ENCODE results near the gene PRKG1. TPM values are rescaled to one million over a fixed set of nuclear protein-coding genes. Genes with fewer than 3 reads are reported as not detected.
A peak's percentile ranks its signal among the peaks of the same experiment; 100 is the strongest.
"Not testable (repeated sequence)": the region's sequence is repeated elsewhere in the genome, so short reads cannot be mapped to it uniquely, and the experiment has no call there.

The PRKG1 gene
- total RNA-seq, 2 experiments from 2014 or later = not detected

- DNase-seq = no peak
- intact Hi-C loops (cut with micrococcal nuclease) = no loop called here
- CTCF ChIA-PET = no interaction called here
- no peaks in the 10 kb centered on the region for H3K36me3 Mint-ChIP-seq (ENCODE audit: low read depth)
- H3K27ac Mint-ChIP-seq = no peak overlapping the region
- H3K27me3 Mint-ChIP-seq (ENCODE audit: low read depth) = no peaks in the 10 kb centered on the region
- no peaks in the 10 kb centered on the region for H3K4me1 Mint-ChIP-seq (ENCODE audit: low read depth)
- H3K4me3 Mint-ChIP-seq = no peak overlapping the region
- no peaks in the 10 kb centered on the region for H3K9me3 Mint-ChIP-seq
These were observed 303.0 kb downstream of the PRKG1 start for GRCh38 chr10:51377070-51377931.

GRCh38 chr10:51377932-51378599 is 303.8 kb downstream of the PRKG1 start:
- DNase-seq = no peak
- CTCF ChIA-PET = interaction anchor here (1.3 kb wide), 1 partner anchor 11 kb away, joined by 6 read pairs; no protein-coding TSS in a partner anchor
- H3K4me3 Mint-ChIP-seq = no peak overlapping the region
- no peaks in the 10 kb centered on the region for H3K9me3 Mint-ChIP-seq
- intact Hi-C loops (cut with micrococcal nuclease) = no loop called here
- no peaks in the 10 kb centered on the region for H3K4me1 Mint-ChIP-seq (ENCODE audit: low read depth)
- no peak overlapping the region for H3K27ac Mint-ChIP-seq
- H3K36me3 Mint-ChIP-seq (ENCODE audit: low read depth) = no peaks in the 10 kb centered on the region
- no peaks in the 10 kb centered on the region for H3K27me3 Mint-ChIP-seq (ENCODE audit: low read depth)

- Mint-ChIP-seq H3K9me3 (no peaks in the 10 kb centered on the region), H3K27me3 (ENCODE audit: low read depth) (no peaks in the 10 kb centered on the region), H3K36me3 (ENCODE audit: low read depth) (no peaks in the 10 kb centered on the region), H3K4me3 (no peak overlapping the region), H3K4me1 (ENCODE audit: low read depth) (no peaks in the 10 kb centered on the region), H3K27ac (no peak overlapping the region)
- DNase-seq = no peak
- CTCF ChIA-PET = no interaction called here
- intact Hi-C loops (cut with micrococcal nuclease) = loop anchor here (10.0 kb wide), 1 partner anchor 377 kb away; no protein-coding TSS in a partner anchor
These were observed 307.9 kb downstream of the PRKG1 start for GRCh38 chr10:51382181-51382580.

GRCh38 chr10:51384971-51385370 is 310.7 kb downstream of the PRKG1 start:
- no peak for DNase-seq
- H3K27ac Mint-ChIP-seq = no peak overlapping the region
- CTCF ChIA-PET = no interaction called here
- no peaks in the 10 kb centered on the region for H3K4me1 Mint-ChIP-seq (ENCODE audit: low read depth)
- no peak overlapping the region for H3K4me3 Mint-ChIP-seq
- H3K36me3 Mint-ChIP-seq (ENCODE audit: low read depth) = no peaks in the 10 kb centered on the region
- H3K27me3 Mint-ChIP-seq (ENCODE audit: low read depth) = no peaks in the 10 kb centered on the region
- no peaks in the 10 kb centered on the region for H3K9me3 Mint-ChIP-seq
- intact Hi-C loops (cut with micrococcal nuclease) = loop anchor here (10.0 kb wide), 1 partner anchor 380 kb away; no protein-coding TSS in a partner anchor

DNA sequence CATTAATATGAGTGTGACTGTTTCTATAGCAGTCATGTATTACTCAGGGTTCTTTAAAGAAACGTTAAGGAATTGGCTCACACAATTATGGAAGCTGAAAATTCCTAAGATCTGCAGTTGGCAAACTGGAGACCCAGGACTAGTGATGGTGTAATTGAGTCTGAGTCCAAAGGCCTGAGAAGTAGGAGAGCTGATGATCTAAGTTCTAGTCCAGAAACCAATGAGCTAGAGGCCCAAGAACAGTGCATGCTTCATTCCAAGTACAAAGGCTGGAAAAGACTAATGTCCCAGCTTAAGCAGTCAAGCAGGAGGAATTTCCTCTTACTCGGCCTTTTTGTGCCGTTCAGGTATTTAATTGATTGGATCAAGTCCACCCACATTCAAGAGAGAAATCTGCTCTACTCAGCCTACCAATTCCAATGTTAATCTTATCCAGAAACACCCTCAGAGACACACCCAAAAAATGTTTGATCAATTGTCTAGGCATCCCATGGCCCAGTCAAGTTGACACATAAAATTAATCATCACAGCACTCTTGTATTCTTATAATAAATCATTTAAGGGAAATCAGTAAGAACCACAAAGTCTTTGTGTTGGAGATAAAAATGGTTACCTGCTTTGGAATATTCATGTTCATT is 312.1 kb downstream of the PRKG1 start:
- no peaks in the 10 kb centered on the region for H3K9me3 Mint-ChIP-seq
- DNase-seq = no peak
- no peaks in the 10 kb centered on the region for H3K27me3 Mint-ChIP-seq (ENCODE audit: low read depth)
- no peak overlapping the region for H3K4me3 Mint-ChIP-seq
- no peaks in the 10 kb centered on the region for H3K4me1 Mint-ChIP-seq (ENCODE audit: low read depth)
- H3K27ac Mint-ChIP-seq = no peak overlapping the region
- H3K36me3 Mint-ChIP-seq (ENCODE audit: low read depth) = no peaks in the 10 kb centered on the region
- intact Hi-C loops (cut with micrococcal nuclease) = loop anchor here (10.0 kb wide), 1 partner anchor 382 kb away; no protein-coding TSS in a partner anchor
- CTCF ChIA-PET = no interaction called here

GRCh38 chr10:51389415-51390321 is 315.4 kb downstream of the PRKG1 start:
- H3K27ac Mint-ChIP-seq = no peak overlapping the region
- H3K4me1 Mint-ChIP-seq (ENCODE audit: low read depth) = no peaks in the 10 kb centered on the region
- no peak overlapping the region for H3K4me3 Mint-ChIP-seq
- CTCF ChIA-PET = interaction anchor here (1.0 to 2.1 kb wide), 13 partner anchors 11 to 827 kb away, joined by 3 to 13 read pairs (median 4); no protein-coding TSS in a partner anchor
- H3K27me3 Mint-ChIP-seq (ENCODE audit: low read depth) = peaks cover 3% of the 10 kb centered on the region
- H3K9me3 Mint-ChIP-seq = no peaks in the 10 kb centered on the region
- no peaks in the 10 kb centered on the region for H3K36me3 Mint-ChIP-seq (ENCODE audit: low read depth)
- intact Hi-C loops (cut with micrococcal nuclease) = loop anchor here (1.0 to 10.0 kb wide), 5 partner anchors 385 to 826 kb away; no protein-coding TSS in a partner anchor
- DNase-seq = peak; percentile 65

DNA sequence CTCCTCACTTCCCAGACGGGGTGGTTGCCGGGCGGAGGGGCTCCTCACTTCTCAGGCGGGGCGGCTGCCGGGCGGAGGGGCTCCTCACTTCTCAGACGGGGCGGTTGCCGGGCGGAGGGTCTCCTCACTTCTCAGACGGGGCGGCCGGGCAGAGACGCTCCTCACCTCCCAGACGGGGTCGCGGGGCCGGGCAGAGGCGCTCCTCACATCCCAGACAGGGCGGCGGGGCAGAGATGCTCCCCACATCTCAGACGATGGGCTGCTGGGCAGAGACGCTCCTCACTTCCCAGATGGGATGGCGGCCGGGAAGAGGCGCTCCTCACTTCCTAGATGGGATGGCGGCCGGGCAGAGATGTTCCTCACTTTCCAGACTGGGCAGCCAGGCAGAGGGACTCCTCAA is 318.7 kb downstream of the PRKG1 start:
- intact Hi-C loops (cut with micrococcal nuclease) = loop anchor here (10.0 kb wide), 1 partner anchor 482 kb away; no protein-coding TSS in a partner anchor
- CTCF ChIA-PET; H3K36me3 Mint-ChIP-seq (ENCODE audit: low read depth); H3K27ac Mint-ChIP-seq; H3K4me1 Mint-ChIP-seq (ENCODE audit: low read depth); DNase-seq; H3K4me3 Mint-ChIP-seq; H3K27me3 Mint-ChIP-seq (ENCODE audit: low read depth); H3K9me3 Mint-ChIP-seq: not testable (repeated sequence)

- H3K27me3 Mint-ChIP-seq (ENCODE audit: low read depth) = peaks cover 3% of the 10 kb centered on the region
These were observed 319.8 kb downstream of the PRKG1 start for GRCh38 chr10:51394039-51394438.

GRCh38 chr10:51397244-51397643 is 323.0 kb downstream of the PRKG1 start:
- DNase-seq = no peak
- Mint-ChIP-seq H3K9me3 (no peaks in the 10 kb centered on the region), H3K27me3 (ENCODE audit: low read depth) (peaks cover 3% of the 10 kb centered on the region), H3K36me3 (ENCODE audit: low read depth) (no peaks in the 10 kb centered on the region), H3K27ac (no peak overlapping the region), H3K4me3 (no peak overlapping the region), H3K4me1 (ENCODE audit: low read depth) (no peaks in the 10 kb centered on the region)
- intact Hi-C loops (cut with micrococcal nuclease) = loop anchor here (10.0 kb wide), 1 partner anchor 478 kb away; no protein-coding TSS in a partner anchor
- CTCF ChIA-PET = no interaction called here

More at GRCh38 chr10:51394039-51394438, 319.8 kb downstream of the PRKG1 start:
- Mint-ChIP-seq H3K4me1 (ENCODE audit: low read depth) (no peaks in the 10 kb centered on the region), H3K4me3 (no peak overlapping the region), H3K36me3 (ENCODE audit: low read depth) (no peaks in the 10 kb centered on the region), H3K27ac (no peak overlapping the region), H3K9me3 (no peaks in the 10 kb centered on the region)
- no peak for DNase-seq
- CTCF ChIA-PET = no interaction called here
- intact Hi-C loops (cut with micrococcal nuclease) = loop anchor here (10.0 kb wide), 1 partner anchor 481 kb away; no protein-coding TSS in a partner anchor

DNA sequence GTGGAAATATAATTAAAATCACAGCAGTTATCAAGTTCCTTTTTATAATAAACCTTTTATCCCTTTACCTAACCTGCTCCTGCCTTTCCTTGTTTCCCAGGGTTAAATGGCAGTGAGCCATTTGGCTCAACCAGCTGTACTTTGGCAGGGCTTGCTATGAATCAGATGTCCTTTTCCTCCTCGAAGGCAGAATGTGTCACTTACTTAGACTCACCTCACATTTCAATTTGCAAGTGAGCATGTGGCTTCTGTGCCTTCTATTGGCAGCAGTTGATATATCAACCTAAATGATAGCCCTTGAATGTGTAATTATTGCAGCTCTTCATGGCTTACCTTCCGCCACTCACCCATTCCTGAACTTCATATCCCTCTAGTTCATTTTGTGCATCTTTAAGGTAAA is 323.4 kb downstream of the PRKG1 start:
- Mint-ChIP-seq H3K27ac (no peak overlapping the region), H3K27me3 (ENCODE audit: low read depth) (peaks cover 3% of the 10 kb centered on the region), H3K9me3 (no peaks in the 10 kb centered on the region), H3K4me3 (no peak overlapping the region), H3K4me1 (ENCODE audit: low read depth) (no peaks in the 10 kb centered on the region), H3K36me3 (ENCODE audit: low read depth) (no peaks in the 10 kb centered on the region)
- intact Hi-C loops (cut with micrococcal nuclease) = loop anchor here (10.0 kb wide), 1 partner anchor 477 kb away; no protein-coding TSS in a partner anchor
- DNase-seq = no peak
- CTCF ChIA-PET = no interaction called here

GRCh38 chr10:51399840-51400239 is 325.6 kb downstream of the PRKG1 start:
- intact Hi-C loops (cut with micrococcal nuclease) = loop anchor here (10.0 kb wide), 1 partner anchor 475 kb away; no protein-coding TSS in a partner anchor
- H3K4me3 Mint-ChIP-seq = no peak overlapping the region
- CTCF ChIA-PET = no interaction called here
- no peaks in the 10 kb centered on the region for H3K4me1 Mint-ChIP-seq (ENCODE audit: low read depth)
- H3K27me3 Mint-ChIP-seq (ENCODE audit: low read depth) = no peaks in the 10 kb centered on the region
- H3K9me3 Mint-ChIP-seq = no peaks in the 10 kb centered on the region
- no peaks in the 10 kb centered on the region for H3K36me3 Mint-ChIP-seq (ENCODE audit: low read depth)
- DNase-seq = no peak
- H3K27ac Mint-ChIP-seq = no peak overlapping the region

Data from activated naive CD4-positive, alpha-beta T cell treated with anti-CD3 and anti-CD28 coated beads for 36 hours (primary cell).